ENCODE results near the gene ATP5ME. TPM values are rescaled to one million over a fixed set of nuclear protein-coding genes. Genes with fewer than 3 reads are reported as not detected.

Gene ATP5ME
- polyA plus RNA-seq, 1 experiment, result 330 TPM

GRCh38 chr4:654871-655463 lies 19.1 kb downstream of the ATP5ME start:
- Histone ChIP-seq H3K36me3 (ENCODE audit: control insufficient read depth, insufficient read depth, low read length) (no peaks in the 10 kb centered on the region), H3K27me3 (ENCODE audit: control insufficient read depth, insufficient read depth, low read length) (no peaks in the 10 kb centered on the region), H3K4me3 (ENCODE audit: low read depth, low read length) (no peak overlapping the region)
- POLR2A ChIA-PET, result no interaction called here
- DNase-seq (ENCODE audit: low read depth), result no peak
- TF ChIP-seq, protein P1, sequence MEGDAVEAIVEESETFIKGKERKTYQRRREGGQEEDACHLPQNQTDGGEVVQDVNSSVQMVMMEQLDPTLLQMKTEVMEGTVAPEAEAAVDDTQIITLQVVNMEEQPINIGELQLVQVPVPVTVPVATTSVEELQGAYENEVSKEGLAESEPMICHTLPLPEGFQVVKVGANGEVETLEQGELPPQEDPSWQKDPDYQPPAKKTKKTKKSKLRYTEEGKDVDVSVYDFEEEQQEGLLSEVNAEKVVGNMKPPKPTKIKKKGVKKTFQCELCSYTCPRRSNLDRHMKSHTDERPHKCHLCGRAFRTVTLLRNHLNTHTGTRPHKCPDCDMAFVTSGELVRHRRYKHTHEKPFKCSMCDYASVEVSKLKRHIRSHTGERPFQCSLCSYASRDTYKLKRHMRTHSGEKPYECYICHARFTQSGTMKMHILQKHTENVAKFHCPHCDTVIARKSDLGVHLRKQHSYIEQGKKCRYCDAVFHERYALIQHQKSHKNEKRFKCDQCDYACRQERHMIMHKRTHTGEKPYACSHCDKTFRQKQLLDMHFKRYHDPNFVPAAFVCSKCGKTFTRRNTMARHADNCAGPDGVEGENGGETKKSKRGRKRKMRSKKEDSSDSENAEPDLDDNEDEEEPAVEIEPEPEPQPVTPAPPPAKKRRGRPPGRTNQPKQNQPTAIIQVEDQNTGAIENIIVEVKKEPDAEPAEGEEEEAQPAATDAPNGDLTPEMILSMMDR (IDR thresholded peaks at IDR 0.05; ENCODE audit: insufficient read depth, low read depth, low read length), result no peak
- CTCF ChIA-PET, result no interaction called here

DNA sequence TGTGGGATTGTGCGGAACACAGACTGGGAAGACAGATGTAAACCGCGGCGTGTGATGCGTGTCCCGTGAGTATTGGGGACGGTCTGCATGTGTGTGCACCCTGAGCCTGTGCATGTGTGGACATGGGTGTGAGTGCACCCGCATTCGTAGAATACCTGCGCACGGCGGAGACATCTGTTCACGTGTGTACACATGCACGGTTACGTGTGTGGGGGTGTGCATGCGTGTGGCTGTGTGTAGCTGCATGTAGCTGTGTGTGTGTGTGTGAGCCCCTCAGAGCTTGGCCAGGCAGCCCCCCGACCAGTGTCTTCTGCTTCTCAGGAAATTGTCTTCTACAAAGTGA lies 19.6 kb downstream of the ATP5ME start:
- no peak for DNase-seq (ENCODE audit: low read depth)
- TF ChIP-seq, protein P1 (IDR thresholded peaks at IDR 0.05; ENCODE audit: insufficient read depth, low read depth, low read length), result no peak
- Histone ChIP-seq H3K27me3 (ENCODE audit: control insufficient read depth, insufficient read depth, low read length) (no peaks in the 10 kb centered on the region), H3K36me3 (ENCODE audit: control insufficient read depth, insufficient read depth, low read length) (no peaks in the 10 kb centered on the region), H3K4me3 (ENCODE audit: low read depth, low read length) (no peak overlapping the region)
- POLR2A ChIA-PET, result no interaction called here
- CTCF ChIA-PET, result no interaction called here

DNA sequence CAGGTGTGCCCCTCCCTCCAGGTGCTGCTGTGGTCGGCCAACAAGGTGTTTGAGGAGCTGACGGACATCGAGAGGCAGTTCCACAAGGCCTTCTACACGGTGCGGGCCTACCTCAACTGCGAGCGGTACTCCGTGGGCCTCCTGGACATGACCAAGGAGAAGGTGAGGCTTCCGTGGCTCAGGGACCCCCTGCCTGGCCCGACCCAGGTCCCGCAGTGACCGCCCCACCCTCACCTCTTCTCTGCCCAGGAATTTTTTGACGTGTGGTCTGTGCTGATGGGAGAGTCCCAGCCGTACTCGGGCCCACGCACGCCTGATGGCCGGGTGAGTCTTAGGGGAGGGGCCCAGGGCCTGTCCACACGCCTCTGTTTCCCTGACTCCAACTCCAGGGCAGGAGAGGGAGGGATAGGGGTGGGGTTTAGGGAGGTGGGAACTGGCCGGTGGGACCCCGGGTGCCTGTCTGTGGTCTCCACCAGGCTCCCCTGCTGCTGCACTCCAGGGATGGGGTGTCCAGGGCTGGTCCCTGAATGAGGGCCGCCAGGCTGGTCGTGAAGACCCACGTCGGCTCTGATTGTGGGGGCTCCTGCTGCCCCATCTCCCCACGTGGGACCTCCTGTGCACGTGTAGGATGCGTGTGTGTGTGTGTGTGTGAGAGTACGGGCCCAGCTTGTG lies 20.1 kb downstream of the ATP5ME start:
- DNase-seq (ENCODE audit: low read depth), result no peak
- H3K4me3 ChIP-seq (ENCODE audit: low read depth, low read length), result no peak overlapping the region
- POLR2A ChIA-PET, result no interaction called here
- TF ChIP-seq, protein P1 (IDR thresholded peaks at IDR 0.05; ENCODE audit: insufficient read depth, low read depth, low read length), result no peak
- no peaks in the 10 kb centered on the region for H3K27me3 ChIP-seq (ENCODE audit: control insufficient read depth, insufficient read depth, low read length)
- CTCF ChIA-PET, result no interaction called here
- no peaks in the 10 kb centered on the region for H3K36me3 ChIP-seq (ENCODE audit: control insufficient read depth, insufficient read depth, low read length)

DNA sequence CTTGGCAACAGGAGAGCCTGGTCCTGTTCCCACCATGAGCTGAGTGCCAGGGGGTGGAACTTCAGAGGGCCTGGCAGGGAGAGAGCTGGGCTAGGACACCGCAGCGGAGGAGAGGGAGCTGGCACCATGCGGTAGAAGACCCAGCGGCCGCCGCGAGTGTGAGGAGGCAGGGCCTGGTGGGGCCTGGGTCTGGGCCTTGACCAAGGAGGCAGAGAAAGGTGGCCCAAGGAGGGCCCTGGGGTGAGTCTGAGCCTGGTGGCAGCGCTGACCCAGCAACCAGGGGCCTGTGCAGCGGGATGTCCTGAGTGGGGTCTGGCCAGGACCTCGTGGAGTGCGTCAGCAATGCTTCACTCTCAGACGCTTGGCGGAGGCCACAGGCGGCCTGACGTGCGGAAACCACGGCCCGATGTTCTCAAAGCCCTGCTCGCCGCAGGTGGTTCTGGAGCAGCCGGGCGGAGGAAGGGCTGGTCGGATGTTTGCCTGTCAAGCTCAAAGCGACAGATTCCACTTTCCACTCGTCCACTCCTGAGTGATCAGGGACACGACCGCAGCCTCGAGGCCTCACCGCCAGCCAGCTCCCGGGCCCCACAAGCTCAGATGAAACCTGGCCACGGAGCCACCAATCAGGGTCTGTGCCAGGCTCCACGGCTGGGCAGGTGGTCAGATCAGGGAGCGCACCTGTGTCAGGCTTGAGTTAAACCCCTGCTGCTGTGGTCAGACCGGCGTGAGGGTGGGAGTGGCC lies 20.8 kb downstream of the ATP5ME start:
- Histone ChIP-seq H3K4me3 (ENCODE audit: low read depth, low read length) (no peak overlapping the region), H3K27me3 (ENCODE audit: control insufficient read depth, insufficient read depth, low read length) (no peaks in the 10 kb centered on the region), H3K36me3 (ENCODE audit: control insufficient read depth, insufficient read depth, low read length) (no peaks in the 10 kb centered on the region)
- TF ChIP-seq, protein P1 (IDR thresholded peaks at IDR 0.05; ENCODE audit: insufficient read depth, low read depth, low read length), result no peak
- DNase-seq (ENCODE audit: low read depth), result no peak
- POLR2A ChIA-PET, result no interaction called here
- CTCF ChIA-PET, result no interaction called here

DNA sequence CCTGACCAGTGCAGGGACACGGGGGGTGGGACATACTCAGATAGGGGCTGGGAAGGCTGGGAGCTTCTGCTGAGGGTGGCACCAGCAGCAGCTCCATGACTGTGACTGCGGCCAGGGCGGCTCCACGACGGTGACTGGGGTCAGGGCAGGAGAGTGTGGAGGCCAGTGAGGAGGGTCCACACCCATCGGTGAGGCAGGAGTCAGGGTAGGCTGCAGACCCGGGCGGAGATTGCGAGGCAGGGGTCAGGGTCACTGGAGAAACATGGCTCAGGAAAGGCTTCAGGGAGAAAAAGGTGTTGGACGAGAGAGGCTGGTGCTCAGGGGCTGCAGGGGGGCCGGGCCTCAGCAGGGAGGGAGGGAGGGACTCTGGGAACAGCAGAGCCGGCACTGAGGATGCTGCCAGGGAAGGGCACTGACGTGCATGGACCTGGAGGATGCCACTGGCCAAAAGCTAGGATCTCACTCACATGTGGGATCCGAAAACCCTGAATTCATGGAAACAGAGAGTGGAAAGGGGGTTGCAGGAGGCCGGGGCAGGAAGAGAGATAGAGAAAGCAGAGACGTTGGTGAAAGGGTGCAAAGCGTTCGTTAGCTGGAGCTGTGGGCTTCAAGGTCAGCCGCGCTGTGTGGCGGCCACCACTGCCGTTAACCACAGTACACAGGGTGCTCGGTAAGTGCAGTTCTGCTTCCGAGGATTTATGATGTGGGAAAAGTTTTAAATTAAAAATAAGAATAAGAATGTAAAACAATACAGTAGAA lies 22.0 kb downstream of the ATP5ME start:
- Histone ChIP-seq H3K36me3 (ENCODE audit: control insufficient read depth, insufficient read depth, low read length) (no peaks in the 10 kb centered on the region), H3K4me3 (ENCODE audit: low read depth, low read length) (no peak overlapping the region), H3K27me3 (ENCODE audit: control insufficient read depth, insufficient read depth, low read length) (no peaks in the 10 kb centered on the region)
- POLR2A ChIA-PET, result no interaction called here
- TF ChIP-seq, protein P1 (IDR thresholded peaks at IDR 0.05; ENCODE audit: insufficient read depth, low read depth, low read length), result no peak
- DNase-seq (ENCODE audit: low read depth), result no peak
- CTCF ChIA-PET, result no interaction called here
